ENCODE results near the gene FKBP2.

The FKBP2 gene

DNA sequence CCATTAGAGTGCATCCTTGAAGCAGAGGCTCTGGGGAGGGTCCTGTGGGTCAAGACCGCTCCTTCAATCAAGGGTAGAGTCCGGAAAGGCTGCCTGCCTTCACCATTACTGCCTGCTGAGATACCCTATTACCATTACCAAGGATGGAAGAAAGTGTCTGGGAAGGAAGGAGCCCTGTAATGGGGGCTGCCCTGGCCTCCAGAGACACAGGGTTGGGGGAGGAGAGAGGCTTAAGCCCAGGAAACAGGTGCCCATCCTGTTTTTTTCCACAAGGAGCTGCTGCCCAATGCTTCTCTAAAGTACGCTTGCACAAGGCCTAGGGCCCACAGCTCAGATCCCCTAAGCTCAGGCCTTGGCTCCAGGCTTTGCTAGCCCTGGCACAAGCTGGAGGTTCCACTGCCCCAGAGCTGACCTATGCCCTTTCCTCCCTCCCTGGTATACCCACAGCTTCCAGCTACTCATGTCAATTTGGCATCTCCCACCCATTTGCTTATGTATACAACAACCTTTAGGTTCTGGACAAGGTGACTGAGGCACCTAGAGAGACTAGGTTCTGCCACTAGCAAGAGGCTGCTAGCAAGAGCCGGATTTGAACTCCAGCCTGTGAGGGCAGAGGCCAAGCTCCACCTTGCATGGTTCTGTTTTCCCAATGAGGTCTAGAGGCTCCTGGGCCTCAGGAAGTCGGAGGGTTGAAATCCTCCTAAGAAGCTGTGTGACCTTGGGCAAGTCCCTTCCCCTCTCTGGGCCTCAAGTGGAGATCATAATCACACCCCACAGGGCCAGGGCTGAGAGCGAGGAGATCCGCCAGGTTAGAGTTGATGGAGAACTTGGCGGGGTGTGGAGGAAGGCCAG, 8.9 kb downstream of the FKBP2 start:
- DNase-seq, result no peak

DNA sequence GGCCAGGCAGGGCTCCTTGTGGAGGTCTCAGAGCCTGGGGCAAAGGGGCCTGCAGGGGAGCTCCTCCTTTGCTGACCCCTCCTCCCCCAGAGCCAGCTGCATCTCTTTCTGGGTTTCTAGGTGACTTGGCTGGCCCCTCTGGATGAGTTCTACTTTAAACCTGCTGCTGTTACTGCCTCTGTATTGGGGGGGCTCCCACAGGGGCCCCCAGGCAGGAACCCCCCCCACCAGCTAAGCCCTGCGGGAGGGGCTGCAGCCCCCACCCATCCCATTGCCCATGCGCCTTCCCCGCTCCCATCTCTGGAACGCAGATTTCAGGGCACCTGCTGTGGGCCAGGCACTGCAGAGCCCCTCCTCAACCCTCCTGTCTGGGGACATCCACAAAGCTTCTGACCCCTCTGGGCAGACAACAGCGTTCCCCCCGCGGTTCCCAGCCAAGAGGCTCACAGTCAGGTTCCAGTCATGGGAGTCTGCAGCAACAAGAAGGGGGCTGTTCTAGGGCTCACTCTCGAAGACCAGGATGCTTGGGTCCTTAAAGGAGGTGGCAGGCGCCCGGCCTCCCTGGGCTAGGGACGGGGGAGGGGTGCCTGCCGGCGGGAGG, 9.6 kb downstream of the FKBP2 start:
- no peak for DNase-seq

DNA sequence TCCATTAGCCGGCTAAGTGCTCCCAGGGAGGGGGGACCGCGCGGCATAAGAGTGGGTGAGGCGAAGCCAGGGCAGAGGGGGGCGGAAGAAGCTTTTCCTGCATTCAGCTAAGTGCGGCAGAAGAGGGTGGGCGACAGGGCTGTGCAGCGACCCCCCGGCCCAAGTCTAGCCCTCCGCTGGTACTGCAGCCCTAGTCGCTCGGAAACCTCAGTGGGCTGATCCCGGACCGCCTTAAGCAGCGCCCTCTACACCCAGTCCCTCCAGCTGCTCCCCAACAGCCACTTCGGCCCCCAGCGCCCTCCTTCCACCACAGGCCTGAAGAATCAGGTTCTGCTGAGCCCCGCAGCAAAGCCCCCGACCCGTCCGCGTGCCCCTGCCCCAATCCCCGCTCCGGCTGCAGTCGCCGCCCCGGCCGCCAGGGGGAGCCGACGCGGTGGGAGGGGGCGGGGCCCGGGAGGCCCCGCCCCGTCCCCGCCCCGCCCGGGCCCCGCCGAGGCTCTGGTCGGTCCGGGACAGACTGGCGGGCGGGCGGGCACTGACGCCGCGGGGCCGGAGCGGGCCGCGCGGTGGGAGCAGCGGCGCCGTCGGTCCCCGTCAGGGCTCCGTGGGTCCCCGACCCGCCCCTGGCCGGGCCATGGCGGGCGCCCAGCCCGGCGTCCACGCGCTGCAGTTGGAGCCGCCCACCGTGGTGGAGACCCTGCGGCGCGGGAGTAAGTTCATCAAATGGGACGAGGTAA, 10.3 kb downstream of the FKBP2 start, which contains the start of gene PLCB3:
Gene PLCB3, plus strand, starts transcription at position 515 of the 737 bp plus-strand sequence. Its CDS starts 120 bp downstream, at position 635.
- DNase-seq, result peak; percentile 54 to 73

DNA sequence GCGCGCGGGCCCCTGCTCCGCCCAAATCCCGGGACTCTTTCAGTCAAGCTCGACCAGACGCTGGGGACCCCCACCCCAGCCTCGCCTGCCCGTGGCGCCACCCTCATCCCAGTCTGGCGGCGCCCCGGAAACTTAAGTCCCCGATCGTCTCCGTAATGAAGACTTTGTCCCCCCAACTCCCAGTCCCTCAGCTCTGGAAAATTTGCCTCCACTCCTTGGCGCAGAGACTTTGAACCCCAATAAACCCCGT, 10.8 kb downstream of the FKBP2 start:
- DNase-seq, result no peak

DNA sequence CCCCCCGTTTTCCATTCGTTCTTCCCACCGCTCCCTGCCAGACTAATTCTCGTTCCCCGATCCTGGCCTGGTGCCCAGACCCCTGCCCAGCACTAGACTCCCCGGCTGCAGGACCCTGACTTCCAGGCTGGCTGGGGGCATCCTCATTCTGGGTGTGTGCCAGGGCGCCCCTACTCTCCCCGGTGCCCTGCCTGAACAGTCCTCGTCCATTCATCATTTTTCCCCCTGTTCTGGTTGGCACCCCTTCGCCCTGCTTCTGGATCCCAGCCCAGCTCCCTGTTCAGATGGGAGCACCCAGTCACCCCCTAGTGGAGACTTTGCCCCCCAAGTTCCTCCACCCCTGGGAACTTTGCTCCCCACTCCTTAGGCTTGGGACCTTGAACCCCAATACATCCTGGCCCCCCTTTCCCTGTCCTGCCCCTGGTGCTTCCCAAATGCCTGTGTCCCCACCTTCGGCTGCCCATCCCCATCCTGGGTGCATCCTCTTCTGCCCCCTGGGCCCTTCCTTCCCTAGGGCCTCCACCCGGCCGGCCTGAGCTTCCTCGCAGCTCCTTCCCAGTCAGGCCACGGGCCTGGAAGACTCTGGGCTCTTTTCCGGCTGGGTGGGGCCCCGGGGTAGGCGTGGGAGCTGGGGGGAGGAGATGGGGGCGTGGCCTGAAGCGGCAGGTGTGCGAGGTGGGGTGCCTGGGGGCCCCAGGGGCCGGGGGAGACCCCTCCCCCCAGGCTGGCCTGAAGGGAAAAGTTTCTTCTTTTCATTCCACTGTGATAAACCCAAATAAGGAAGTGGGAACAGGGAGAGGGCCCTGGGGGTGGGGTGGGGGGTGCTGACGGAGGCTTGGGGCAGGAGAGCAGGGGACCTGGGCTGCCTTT, 11.3 kb downstream of the FKBP2 start:
- peak; percentile 30 to 62 for DNase-seq

DNA sequence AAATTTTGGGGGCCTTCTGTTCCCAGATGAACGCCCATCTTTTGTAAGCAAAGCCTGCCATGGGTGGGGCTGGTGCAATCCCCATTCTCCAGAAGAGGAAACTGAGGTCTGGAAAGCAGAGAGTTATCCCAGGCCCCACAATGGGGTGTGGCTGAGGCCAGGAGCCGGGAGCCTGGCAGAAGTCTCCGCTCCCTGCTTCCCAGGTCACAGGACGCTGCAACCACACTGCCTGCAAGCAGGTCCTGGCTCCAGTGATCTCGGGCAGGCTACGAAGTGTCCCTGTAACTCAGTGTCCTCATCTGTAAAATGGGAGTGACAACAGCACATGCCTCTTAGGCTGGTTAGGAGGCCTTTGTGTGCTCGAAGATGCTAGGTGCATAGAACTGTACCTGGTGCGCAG, 12.1 kb downstream of the FKBP2 start:
- no peak for DNase-seq

DNA sequence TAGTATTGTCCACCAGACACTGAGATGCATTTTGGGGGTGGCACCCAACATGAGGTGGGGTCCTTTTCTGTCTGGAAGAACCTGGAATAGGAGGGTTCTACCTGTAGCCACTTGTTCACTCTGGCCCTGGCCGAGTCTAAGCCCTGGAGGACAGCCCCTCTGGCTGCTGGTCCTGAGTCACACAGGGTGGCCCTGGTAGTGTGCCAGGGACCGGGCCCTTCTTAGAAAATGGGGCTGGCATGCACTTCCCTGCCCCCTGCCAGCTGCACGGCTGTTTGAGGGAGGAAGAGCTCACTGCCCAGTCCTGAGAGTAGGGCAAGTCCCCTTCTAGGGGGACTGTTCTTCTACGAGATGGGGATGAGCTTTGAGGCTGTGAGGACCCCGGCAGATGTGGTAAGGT, 12.6 kb downstream of the FKBP2 start:
- DNase-seq, result no peak

DNA sequence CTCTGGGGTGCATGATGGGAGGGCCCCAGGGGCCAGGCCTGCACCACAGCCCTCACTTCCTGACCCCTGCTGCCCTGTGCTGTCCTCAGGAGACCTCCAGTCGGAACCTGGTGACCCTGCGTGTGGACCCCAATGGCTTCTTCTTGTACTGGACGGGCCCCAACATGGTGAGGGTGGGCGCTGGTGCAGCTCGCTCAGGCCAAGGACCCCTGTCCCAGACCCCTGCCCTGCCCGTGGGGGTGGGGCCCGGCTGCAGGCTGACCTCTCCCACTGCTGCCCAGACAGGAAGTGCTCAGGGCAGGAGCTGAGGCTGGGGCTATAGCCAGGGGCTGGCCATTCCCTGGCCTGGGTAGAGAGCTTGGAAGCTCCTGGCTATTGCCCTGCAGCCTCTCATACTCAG, 13.4 kb downstream of the FKBP2 start:
- DNase-seq, result no peak

DNA sequence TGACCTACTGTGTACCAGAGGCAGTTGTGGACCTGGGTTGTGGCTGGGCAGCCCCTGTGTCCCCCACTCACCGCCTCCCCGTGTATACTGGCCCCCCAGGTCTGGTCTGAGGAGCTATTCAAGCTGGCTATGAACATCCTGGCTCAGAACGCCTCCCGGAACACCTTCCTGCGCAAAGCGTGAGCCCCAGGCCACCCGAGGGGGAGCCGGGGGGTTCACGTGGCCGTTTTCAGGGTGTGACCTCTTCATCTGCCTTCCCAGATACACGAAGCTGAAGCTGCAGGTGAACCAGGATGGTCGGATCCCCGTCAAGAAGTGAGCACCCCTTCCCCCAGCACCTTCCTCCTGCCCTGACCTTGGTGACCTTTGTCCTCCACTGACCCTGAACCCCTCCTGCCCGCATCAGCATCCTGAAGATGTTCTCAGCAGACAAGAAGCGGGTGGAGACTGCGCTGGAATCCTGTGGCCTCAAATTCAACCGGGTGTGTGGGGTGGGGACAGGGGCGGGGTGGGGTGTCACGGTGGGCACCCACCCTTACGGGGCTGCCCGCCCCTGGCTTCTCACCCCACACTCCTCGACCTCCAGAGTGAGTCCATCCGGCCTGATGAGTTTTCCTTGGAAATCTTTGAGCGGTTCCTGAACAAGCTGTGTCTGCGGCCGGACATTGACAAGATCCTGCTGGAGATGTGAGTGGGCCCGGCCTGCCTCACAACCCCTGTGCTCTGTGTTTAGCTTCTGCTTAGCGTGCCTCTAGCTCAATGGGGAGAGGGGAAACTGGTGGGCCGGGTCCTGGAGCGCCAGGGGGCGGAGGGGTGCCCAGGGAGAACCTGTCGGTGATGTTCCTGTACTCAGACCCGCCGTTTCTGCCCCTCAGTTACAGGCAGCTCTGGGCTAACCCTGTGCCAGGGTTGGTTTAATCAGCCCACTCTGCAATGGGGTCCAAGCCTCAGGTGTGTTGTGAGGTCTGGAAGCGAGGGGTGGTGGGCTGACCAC, 14.5 kb downstream of the FKBP2 start:
- DNase-seq, result no peak

DNA sequence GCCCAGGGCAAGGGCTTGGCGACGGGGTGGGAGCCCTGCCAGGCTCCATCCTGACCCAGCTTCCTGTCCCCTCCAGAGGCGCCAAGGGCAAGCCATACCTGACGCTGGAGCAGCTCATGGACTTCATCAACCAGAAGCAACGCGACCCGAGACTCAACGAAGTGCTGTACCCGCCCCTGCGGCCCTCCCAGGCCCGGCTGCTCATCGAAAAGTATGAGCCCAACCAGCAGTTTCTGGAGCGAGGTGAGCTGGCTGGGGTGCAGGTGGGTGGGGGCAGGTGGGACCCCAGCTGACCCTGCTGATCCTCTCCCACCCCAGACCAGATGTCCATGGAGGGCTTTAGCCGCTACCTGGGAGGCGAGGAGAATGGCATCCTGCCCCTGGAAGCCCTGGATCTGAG, 15.4 kb downstream of the FKBP2 start:
- DNase-seq, result no peak

DNA sequence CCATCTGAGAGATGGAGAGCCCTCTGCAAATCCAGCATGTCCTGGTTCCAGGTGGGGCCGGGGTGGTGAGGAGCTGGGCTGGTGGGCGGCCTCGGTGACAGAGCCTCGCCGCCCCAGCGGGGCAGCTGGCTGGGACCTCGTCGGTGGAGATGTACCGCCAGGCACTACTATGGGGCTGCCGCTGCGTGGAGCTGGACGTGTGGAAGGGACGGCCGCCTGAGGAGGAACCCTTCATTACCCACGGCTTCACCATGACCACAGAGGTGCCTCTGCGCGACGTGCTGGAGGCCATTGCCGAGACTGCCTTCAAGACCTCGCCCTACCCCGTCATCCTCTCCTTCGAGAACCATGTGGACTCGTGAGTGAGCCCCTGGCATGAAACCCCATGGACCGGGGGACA, 17.5 kb downstream of the FKBP2 start:
- no peak for DNase-seq

DNA sequence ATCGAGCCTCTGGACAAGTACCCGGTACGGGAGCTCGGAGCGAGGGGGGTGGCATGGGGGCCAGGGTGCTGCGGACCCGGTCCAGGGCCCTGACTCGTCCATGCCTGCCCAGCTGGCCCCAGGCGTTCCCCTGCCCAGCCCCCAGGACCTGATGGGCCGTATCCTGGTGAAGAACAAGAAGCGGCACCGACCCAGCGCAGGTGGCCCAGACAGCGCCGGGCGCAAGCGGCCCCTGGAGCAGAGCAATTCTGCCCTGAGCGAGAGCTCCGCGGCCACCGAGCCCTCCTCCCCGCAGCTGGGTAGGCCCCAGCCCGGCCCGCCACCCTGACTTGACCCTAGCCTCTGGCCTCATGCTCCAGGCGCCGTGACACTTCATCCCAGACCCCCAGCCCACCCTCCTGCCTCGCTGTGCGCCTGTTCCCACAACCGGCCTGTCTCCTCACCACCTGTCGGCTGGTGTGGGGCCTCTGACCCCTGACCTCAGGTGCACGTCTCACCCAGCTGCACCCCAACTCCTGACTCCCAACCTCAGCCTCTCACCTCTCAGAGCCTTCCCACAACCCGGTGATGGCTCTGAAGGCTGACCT, 18.1 kb downstream of the FKBP2 start:
- no peak for DNase-seq

DNA sequence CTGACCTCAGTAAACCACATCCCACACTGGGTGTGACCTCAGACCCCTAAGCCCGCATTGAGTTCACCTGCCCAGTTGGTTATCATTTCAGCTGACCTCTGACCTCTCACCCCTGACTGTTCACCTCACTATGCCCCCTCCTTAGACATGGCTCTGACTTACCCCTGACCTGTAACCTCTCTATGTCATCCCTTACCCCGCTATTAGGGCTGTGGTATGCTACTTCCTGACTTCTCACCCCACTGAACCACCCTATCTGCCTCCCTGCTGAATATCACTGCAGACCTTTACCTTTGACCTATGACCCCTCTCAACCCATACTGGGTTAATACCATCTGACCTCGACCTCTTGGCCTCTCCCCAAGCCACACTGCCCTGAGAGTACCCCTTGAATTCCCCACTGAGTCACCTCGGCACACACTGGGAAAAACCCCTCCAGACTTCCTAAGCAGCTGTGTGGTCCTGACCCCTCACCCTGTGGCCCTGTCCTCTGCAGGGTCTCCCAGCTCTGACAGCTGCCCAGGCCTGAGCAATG, 18.7 kb downstream of the FKBP2 start:
- no peak for DNase-seq

DNA sequence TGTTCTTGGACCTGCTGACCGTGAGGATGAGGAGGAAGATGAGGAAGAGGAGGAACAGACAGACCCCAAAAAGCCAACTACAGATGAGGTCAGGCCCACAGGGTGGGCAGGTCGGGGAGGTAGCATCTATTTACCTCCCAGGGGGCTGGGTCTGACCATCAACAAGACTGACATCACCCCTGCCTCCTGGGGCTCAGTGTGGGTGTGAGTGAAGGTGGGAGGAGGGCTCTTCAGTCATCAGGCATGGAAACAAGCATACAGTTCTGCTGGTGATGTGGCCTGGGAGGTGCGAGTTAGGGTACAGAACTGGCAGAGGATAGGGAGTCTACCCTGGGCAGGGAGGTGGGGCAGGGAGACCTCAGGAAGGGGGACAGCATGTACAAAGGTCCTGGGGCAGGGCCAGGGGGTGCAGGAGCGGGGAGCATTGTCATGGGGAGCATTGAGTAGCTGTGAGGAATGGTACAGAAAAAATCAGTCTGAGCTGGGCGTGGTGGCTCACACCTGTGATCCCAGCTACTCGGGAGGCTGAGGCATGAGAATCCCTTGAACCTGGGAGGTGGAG, 19.3 kb downstream of the FKBP2 start:
- no peak for DNase-seq

DNA sequence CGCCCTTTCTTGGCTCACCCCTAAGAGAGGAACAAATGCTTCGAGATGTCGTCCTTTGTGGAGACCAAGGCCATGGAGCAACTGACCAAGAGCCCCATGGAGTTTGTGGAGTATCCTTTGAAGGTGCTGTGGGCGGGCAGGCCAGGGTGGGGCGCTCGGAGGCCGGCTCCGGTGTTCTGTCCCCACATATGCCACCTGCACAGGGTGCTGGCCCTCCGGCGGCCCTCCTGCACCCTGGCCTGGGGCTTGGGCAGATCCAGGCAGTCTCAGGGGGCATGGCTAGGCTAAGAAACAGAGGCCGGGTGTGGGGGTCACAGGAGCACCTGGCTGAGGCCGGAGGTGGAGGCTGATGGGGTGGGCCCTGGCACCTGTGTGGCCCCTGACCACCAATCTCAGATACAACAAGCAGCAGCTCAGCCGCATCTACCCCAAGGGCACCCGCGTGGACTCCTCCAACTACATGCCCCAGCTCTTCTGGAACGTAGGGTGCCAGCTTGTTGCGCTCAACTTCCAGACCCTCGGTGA, 20.7 kb downstream of the FKBP2 start:
- no peak for DNase-seq

DNA sequence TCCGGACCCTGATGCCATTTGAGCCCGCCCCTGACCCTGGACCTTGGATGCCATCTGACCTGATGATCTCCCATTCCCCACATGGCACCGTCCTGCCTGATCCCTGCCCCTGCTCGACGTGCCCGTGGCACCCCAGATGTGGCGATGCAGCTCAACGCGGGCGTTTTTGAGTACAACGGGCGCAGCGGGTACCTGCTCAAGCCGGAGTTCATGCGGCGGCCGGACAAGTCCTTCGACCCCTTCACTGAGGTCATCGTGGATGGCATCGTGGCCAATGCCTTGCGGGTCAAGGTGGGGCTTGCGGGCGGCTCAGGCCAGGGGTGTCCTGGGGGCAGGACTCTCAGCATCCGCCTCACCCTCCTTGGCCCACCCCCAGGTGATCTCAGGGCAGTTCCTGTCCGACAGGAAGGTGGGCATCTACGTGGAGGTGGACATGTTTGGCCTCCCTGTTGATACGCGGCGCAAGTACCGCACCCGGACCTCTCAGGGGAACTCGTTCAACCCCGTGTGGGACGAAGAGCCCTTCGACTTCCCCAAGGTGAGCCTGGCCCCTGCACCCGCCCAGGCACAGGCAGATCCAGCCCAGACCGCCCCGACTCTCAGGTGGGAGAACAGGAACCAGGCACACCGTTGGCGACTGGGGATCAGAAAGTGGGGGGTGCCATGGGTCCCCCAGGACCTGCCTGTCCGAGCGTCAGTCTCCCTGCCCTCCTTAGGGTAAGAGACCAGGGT, 21.5 kb downstream of the FKBP2 start:
- no peak for DNase-seq

DNA sequence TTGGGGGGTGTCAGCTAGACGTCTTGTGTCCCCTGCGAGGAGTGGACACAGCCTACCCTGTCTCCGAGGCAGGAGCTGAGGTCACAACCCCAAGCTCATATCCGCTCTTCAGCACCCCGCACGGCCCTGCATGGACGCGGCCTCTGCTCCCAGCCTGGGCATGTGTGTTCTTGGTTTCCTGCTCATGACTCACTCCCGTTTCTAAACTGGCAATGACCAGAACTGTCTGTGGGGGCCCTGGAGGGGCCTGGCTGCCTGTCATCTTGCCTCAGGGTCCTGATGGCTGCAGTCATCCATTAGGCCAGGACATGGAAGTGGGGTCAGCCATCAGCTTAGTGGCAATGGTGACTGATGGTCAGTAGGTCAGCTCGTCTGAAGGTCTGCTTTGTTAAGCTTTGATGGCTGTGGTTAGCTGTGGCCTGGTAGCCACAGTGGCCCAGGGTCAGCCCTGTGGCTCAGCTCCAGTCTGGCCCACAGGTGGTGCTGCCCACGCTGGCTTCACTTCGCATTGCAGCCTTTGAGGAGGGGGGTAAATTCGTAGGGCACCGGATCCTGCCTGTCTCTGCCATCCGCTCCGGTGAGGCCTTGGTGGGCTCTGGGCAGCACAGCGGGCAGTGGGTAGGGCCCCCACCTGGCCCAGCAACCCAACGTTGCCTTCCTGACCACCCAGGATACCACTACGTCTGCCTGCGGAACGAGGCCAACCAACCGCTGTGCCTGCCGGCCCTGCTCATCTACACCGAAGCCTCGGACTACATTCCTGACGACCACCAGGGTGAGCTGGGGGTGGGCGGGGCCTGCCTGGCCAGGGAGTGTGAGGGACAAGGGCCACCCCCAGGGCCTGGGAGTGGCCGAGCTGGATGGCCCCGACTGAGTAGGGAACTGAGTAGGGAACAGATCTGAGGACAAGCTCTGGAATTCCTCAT, 22.4 kb downstream of the FKBP2 start:
- no peak for DNase-seq

DNA sequence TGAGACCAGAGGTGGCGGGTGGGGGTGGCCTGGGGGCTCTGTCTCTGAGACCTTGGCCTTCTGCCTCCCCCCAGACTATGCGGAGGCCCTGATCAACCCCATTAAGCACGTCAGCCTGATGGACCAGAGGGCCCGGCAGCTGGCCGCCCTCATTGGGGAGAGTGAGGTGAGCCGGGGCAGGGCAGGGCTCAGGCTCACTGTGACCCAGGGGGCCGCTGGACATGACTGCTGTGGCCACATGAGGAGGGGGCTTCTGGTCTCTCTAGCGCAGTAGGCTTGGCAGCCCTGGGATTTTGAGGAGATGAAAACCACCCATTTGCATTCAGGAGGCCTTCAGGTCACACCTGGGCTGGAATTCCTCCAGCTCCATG, 23.0 kb downstream of the FKBP2 start:
- DNase-seq, result no peak

All from inflammatory macrophage (primary cell).